HFFc6 (cell line): ENCODE measurements around the gene SCN2B. TPM values are rescaled to one million over a fixed set of nuclear protein-coding genes. Genes with fewer than 3 reads are reported as not detected.

ENCODE experiments used
- DNase-seq: peaks from one replicate; pipeline ENCODE4 v3.0.0-alpha.2; 2018
- H3K27ac Mint-ChIP-seq: 2 replicates; pipeline ENCODE4 v1.8.0; 2020; ENCODE audit warnings: mild to moderate bottlenecking, mixed read lengths
- H3K27me3 Mint-ChIP-seq: 2 replicates; pipeline ENCODE4 v1.8.0; 2021; ENCODE audit warnings: mild to moderate bottlenecking, moderate library complexity, mixed read lengths; ENCODE audit not compliant: insufficient read depth
- H3K36me3 Mint-ChIP-seq: 2 replicates; pipeline ENCODE4 v1.8.0; 2021; ENCODE audit warnings: low read depth, mixed read lengths
- H3K4me1 Mint-ChIP-seq: 2 replicates; pipeline ENCODE4 v1.8.0; 2020; ENCODE audit warnings: low read depth, mixed read lengths
- H3K4me3 Mint-ChIP-seq: 2 replicates; pipeline ENCODE4 v1.8.0; 2020; ENCODE audit warnings: mild to moderate bottlenecking, moderate library complexity, mixed read lengths
- H3K9me3 Mint-ChIP-seq: 2 replicates; pipeline ENCODE4 v1.8.0; 2020; ENCODE audit warnings: mild to moderate bottlenecking, mixed read lengths
- CTCF ChIP-seq: fragments of 200-600 bp; sonication (generic); IDR thresholded peaks from 2 replicates; pipeline ENCODE4 v1.5.0; 2021; ENCODE audit warnings: antibody characterized with exemption, mild to moderate bottlenecking
- long read RNA-seq: library from polyadenylated mRNA; unstranded; transcript quantifications from one replicate; pipeline ENCODE4 v2.0.0, GENCODE V29; 2019
- total RNA-seq, 6 experiments: library from RNA; stranded (reverse); fragmentation: NEBNext Ultra II Directional; extraction: Animal tissue kit (Norgen Biotek cat#: 25700); gene quantifications; 2 replicates in 1 of 6; 3 replicates in 5 of 6; pipeline ENCODE4 v1.2.3, GENCODE V29; 2021

The SCN2B gene
- total RNA-seq = not detected
- long read RNA-seq = 0 reads

GRCh38 chr11:118175993-118176777 lies at the start of gene SCN2B:
Gene SCN2B, minus strand, starts transcription at chr11:118176639. Its CDS starts 208 bp downstream, at chr11:118176431.
- H3K9me3 Mint-ChIP-seq = no peaks in the 10 kb centered on the region
- peaks cover 68% of the 10 kb centered on the region for H3K27me3 Mint-ChIP-seq
- no peak within 1 kb of the TSS for H3K4me3 Mint-ChIP-seq
- peaks cover 15% of the 10 kb centered on the region for H3K4me1 Mint-ChIP-seq
- no peaks in the 10 kb centered on the region for H3K36me3 Mint-ChIP-seq
- no peak within 1 kb of the TSS for H3K27ac Mint-ChIP-seq
- no peak for TF ChIP-seq CTCF
- no peak for DNase-seq

GRCh38 chr11:118224511-118225188 lies 48.2 kb upstream of the SCN2B start, which contains the start of gene JAML:
Gene JAML, minus strand, starts transcription at chr11:118225011. Its CDS starts 10,145 bp downstream, at chr11:118214866.
- no peak for TF ChIP-seq CTCF
- DNase-seq = no peak
- H3K4me3 Mint-ChIP-seq = no peak within 1 kb of the TSS
- no peaks in the 10 kb centered on the region for H3K9me3 Mint-ChIP-seq
- peaks cover 5% of the 10 kb centered on the region for H3K4me1 Mint-ChIP-seq
- peaks cover 22% of the 10 kb centered on the region for H3K27me3 Mint-ChIP-seq
- H3K36me3 Mint-ChIP-seq = no peaks in the 10 kb centered on the region
- no peak within 1 kb of the TSS for H3K27ac Mint-ChIP-seq

GRCh38 chr11:118223992-118224391 lies 47.6 kb upstream of the SCN2B start:
- no peak overlapping the region for H3K4me3 Mint-ChIP-seq
- H3K27me3 Mint-ChIP-seq = peaks cover 22% of the 10 kb centered on the region
- peaks cover under 1% of the 10 kb centered on the region; the same call in 1 of the 2 replicates for H3K4me1 Mint-ChIP-seq
- TF ChIP-seq CTCF = no peak
- no peak overlapping the region for H3K27ac Mint-ChIP-seq
- no peaks in the 10 kb centered on the region for H3K36me3 Mint-ChIP-seq
- H3K9me3 Mint-ChIP-seq = no peaks in the 10 kb centered on the region
- DNase-seq = no peak

GRCh38 chr11:118223570-118223969 lies 47.1 kb upstream of the SCN2B start:
- Mint-ChIP-seq H3K4me1 (no peaks in the 10 kb centered on the region), H3K4me3 (no peak overlapping the region), H3K9me3 (no peaks in the 10 kb centered on the region), H3K27ac (no peak overlapping the region), H3K36me3 (no peaks in the 10 kb centered on the region), H3K27me3 (peaks cover 22% of the 10 kb centered on the region)
- DNase-seq = no peak
- TF ChIP-seq CTCF = no peak

- no peak for TF ChIP-seq CTCF
- no peaks in the 10 kb centered on the region for H3K4me1 Mint-ChIP-seq
- H3K9me3 Mint-ChIP-seq = no peaks in the 10 kb centered on the region
- no peak overlapping the region for H3K27ac Mint-ChIP-seq
- no peaks in the 10 kb centered on the region for H3K36me3 Mint-ChIP-seq
- peaks cover 31% of the 10 kb centered on the region for H3K27me3 Mint-ChIP-seq
- DNase-seq = no peak
- no peak overlapping the region for H3K4me3 Mint-ChIP-seq
These were observed 46.0 kb upstream of the SCN2B start for GRCh38 chr11:118222437-118222836.
